Measurements from ENCODE around the gene RPS8. TPM values are rescaled to one million over a fixed set of nuclear protein-coding genes. Genes with fewer than 3 reads are reported as not detected.
A peak's percentile ranks its signal among the peaks of the same experiment; 100 is the strongest.

The RPS8 gene
- total and polyA plus RNA-seq, 4 donors = 1,373 to 3,400 (median 1,929) TPM

GRCh38 chr1:44805311-44806024 is 30.1 kb downstream of the RPS8 start:
- DNase-seq (peak; percentile 47 to 74), ATAC-seq (ENCODE audit: low FRiP score) (no peak)
- Histone ChIP-seq H3K4me3 (ENCODE audit: low read length in 2 of 2) (no peak overlapping the region), H3K27ac (ENCODE audit: low read depth in 1 of 2, low read length in 2 of 2) (peak overlapping the region; percentile 92 to 98), H3K4me1 (ENCODE audit: control insufficient read depth in 1 of 2, insufficient read depth in 2 of 2, low read length in 2 of 2) (peaks cover 0 to 4% of the 10 kb centered on the region in 2 donors), H3K27me3 (ENCODE audit: control insufficient read depth in 1 of 2, insufficient read depth in 2 of 2, low read length in 1 of 2) (no peaks in the 10 kb centered on the region), H3K36me3 (ENCODE audit: control insufficient read depth in 1 of 2, insufficient read depth in 2 of 2, low read length in 1 of 2) (peaks cover 0 to 9% of the 10 kb centered on the region in 2 donors), H3K9me3 (ENCODE audit: control insufficient read depth, low read length) (no peaks in the 10 kb centered on the region)
- 86 to 88% methylated on average over 20 of the region's 20 CpGs for WGBS, 2 donors
- intact Hi-C loops (cut with DNase I) = loop anchor here in 1 of 2 donors (10.0 kb wide), 1 partner anchor 71 kb away; the partner anchor contains the start of genes KIF2C and RNU5D-1

- Histone ChIP-seq H3K4me1 (ENCODE audit: control insufficient read depth in 1 of 2, insufficient read depth in 2 of 2, low read length in 2 of 2) (peaks cover 0 to 4% of the 10 kb centered on the region in 2 donors), H3K9me3 (ENCODE audit: control insufficient read depth, low read length) (no peaks in the 10 kb centered on the region), H3K27me3 (ENCODE audit: control insufficient read depth in 1 of 2, insufficient read depth in 2 of 2, low read length in 1 of 2) (no peaks in the 10 kb centered on the region), H3K36me3 (ENCODE audit: control insufficient read depth in 1 of 2, insufficient read depth in 2 of 2, low read length in 1 of 2) (peaks cover 0 to 9% of the 10 kb centered on the region in 2 donors), H3K27ac (ENCODE audit: low read depth in 1 of 2, low read length in 2 of 2) (peak overlapping the region; percentile 92 to 98), H3K4me3 (ENCODE audit: low read length in 2 of 2) (no peak overlapping the region)
- 74 to 85% methylated on average over 68 to 70 of the region's 70 CpGs for WGBS, 2 donors
- DNase-seq (peak; percentile 57 to 81), ATAC-seq (ENCODE audit: low FRiP score) (no peak)
- intact Hi-C loops (cut with DNase I) = loop anchor here in 1 of 2 donors (10.0 kb wide), 1 partner anchor 71 kb away; the partner anchor contains the start of genes KIF2C and RNU5D-1
Observed at GRCh38 chr1:44806025-44806703, 30.8 kb downstream of the RPS8 start.

GRCh38 chr1:44806704-44807363 is 31.5 kb downstream of the RPS8 start, which contains the start of gene DYNLT4:
DYNLT4 (minus strand) TSS chr1:44807351; CDS start chr1:44806668, 683 bp downstream.
- H3K9me3 ChIP-seq (ENCODE audit: control insufficient read depth, low read length) = no peaks in the 10 kb centered on the region
- intact Hi-C loops (cut with DNase I) = loop anchor here in 1 of 2 donors (10.0 kb wide), 1 partner anchor 72 kb away; the partner anchor contains the start of genes KIF2C and RNU5D-1
- no peaks in the 10 kb centered on the region for H3K27me3 ChIP-seq (ENCODE audit: control insufficient read depth in 1 of 2, insufficient read depth in 2 of 2, low read length in 1 of 2)
- DNase-seq (no peak), ATAC-seq (ENCODE audit: low FRiP score) (no peak)
- WGBS, 2 donors = 7 to 11% methylated on average over 7 of the region's 7 CpGs
- H3K36me3 ChIP-seq (ENCODE audit: control insufficient read depth in 1 of 2, insufficient read depth in 2 of 2, low read length in 1 of 2) = peaks cover 0 to 9% of the 10 kb centered on the region in 2 donors
- no peak within 1 kb of the TSS for H3K4me3 ChIP-seq (ENCODE audit: low read length in 2 of 2)
- H3K4me1 ChIP-seq (ENCODE audit: control insufficient read depth in 1 of 2, insufficient read depth in 2 of 2, low read length in 2 of 2) = peaks cover 0 to 4% of the 10 kb centered on the region in 2 donors
- H3K27ac ChIP-seq (ENCODE audit: low read depth in 1 of 2, low read length in 2 of 2) = peak within 1 kb of the TSS; percentile 96 to 98

GRCh38 chr1:44807364-44808062 is 32.2 kb downstream of the RPS8 start:
- Histone ChIP-seq H3K9me3 (ENCODE audit: control insufficient read depth, low read length) (no peaks in the 10 kb centered on the region), H3K36me3 (ENCODE audit: control insufficient read depth in 1 of 2, insufficient read depth in 2 of 2, low read length in 1 of 2) (peaks cover 0 to 9% of the 10 kb centered on the region in 2 donors), H3K27ac (ENCODE audit: low read depth in 1 of 2, low read length in 2 of 2) (peak overlapping the region; percentile 96 to 98), H3K27me3 (ENCODE audit: control insufficient read depth in 1 of 2, insufficient read depth in 2 of 2, low read length in 1 of 2) (no peaks in the 10 kb centered on the region), H3K4me3 (ENCODE audit: low read length in 2 of 2) (no peak overlapping the region), H3K4me1 (ENCODE audit: control insufficient read depth in 1 of 2, insufficient read depth in 2 of 2, low read length in 2 of 2) (peaks cover 0 to 4% of the 10 kb centered on the region in 2 donors)
- intact Hi-C loops (cut with DNase I) = loop anchor here in 1 of 2 donors (10.0 kb wide), 1 partner anchor 73 kb away; the partner anchor contains the start of genes KIF2C and RNU5D-1
- ATAC-seq (ENCODE audit: low FRiP score) = peak; percentile 90
- 0 to 1% methylated on average over 16 of the region's 16 CpGs for WGBS, 2 donors
- peak; percentile 99 to 100 for DNase-seq

- Histone ChIP-seq H3K4me3 (ENCODE audit: low read length in 2 of 2) (no peak within 1 kb of the TSS), H3K27me3 (ENCODE audit: control insufficient read depth in 1 of 2, insufficient read depth in 2 of 2, low read length in 1 of 2) (no peaks in the 10 kb centered on the region), H3K9me3 (ENCODE audit: control insufficient read depth, low read length) (no peaks in the 10 kb centered on the region), H3K36me3 (ENCODE audit: control insufficient read depth in 1 of 2, insufficient read depth in 2 of 2, low read length in 1 of 2) (peaks cover 0 to 9% of the 10 kb centered on the region in 2 donors), H3K27ac (ENCODE audit: low read depth in 1 of 2, low read length in 2 of 2) (peak within 1 kb of the TSS; percentile 96 to 98), H3K4me1 (ENCODE audit: control insufficient read depth in 1 of 2, insufficient read depth in 2 of 2, low read length in 2 of 2) (peaks cover 0 to 4% of the 10 kb centered on the region in 2 donors)
- 2% methylated on average over 23 of the region's 23 CpGs for WGBS, 2 donors
- intact Hi-C loops (cut with DNase I) = loop anchor here in 1 of 2 donors (10.0 kb wide), 1 partner anchor 73 kb away; the partner anchor contains the start of genes KIF2C and RNU5D-1
- DNase-seq = peak; percentile 93 to 94
- peak; percentile 81 for ATAC-seq (ENCODE audit: low FRiP score)
Observed at GRCh38 chr1:44808063-44808937, 33.0 kb downstream of the RPS8 start, which contains the start of gene BTBD19. BTBD19 (plus strand) TSS chr1:44808523; CDS start chr1:44808821, 298 bp downstream.

GRCh38 chr1:44808938-44809917 is 33.9 kb downstream of the RPS8 start:
- H3K36me3 ChIP-seq (ENCODE audit: control insufficient read depth in 1 of 2, insufficient read depth in 2 of 2, low read length in 1 of 2) = peaks cover 0 to 7% of the 10 kb centered on the region in 2 donors
- H3K27ac ChIP-seq (ENCODE audit: low read depth in 1 of 2, low read length in 2 of 2) = peak overlapping the region; percentile 96 to 98
- H3K9me3 ChIP-seq (ENCODE audit: control insufficient read depth, low read length) = no peaks in the 10 kb centered on the region
- no peak for ATAC-seq (ENCODE audit: low FRiP score)
- H3K27me3 ChIP-seq (ENCODE audit: control insufficient read depth in 1 of 2, insufficient read depth in 2 of 2, low read length in 1 of 2) = no peaks in the 10 kb centered on the region
- DNase-seq = peak; percentile 84 to 90
- peaks cover 0 to 4% of the 10 kb centered on the region in 2 donors for H3K4me1 ChIP-seq (ENCODE audit: control insufficient read depth in 1 of 2, insufficient read depth in 2 of 2, low read length in 2 of 2)
- 12 to 13% methylated on average over 6 of the region's 6 CpGs for WGBS, 2 donors
- intact Hi-C loops (cut with DNase I) = loop anchor here in 1 of 2 donors (10.0 kb wide), 1 partner anchor 74 kb away; the partner anchor contains the start of genes KIF2C and RNU5D-1
- no peak overlapping the region for H3K4me3 ChIP-seq (ENCODE audit: low read length in 2 of 2)
